Calu3 (cell line): ENCODE results near the gene PARL. TPM values are rescaled to one million over a fixed set of nuclear protein-coding genes. Genes with fewer than 3 reads are reported as not detected.

Experiments used
- BruUV-seq: library from RNA; stranded (reverse); fragments of 400-500 nt; replicated peaks from 2 replicates; lab custom pipeline; 2021; lab: Mats Ljungman, UMichigan
- CTCF ChIA-PET: fragments of 300-600 bp; sonication (Branson Sonifier 250); formaldehyde crosslinking; loops from one replicate; lab custom pipeline; 2022; ENCODE audit warnings: antibody characterized with exemption; lab: Charles Lee
- DNase-seq: peaks from one replicate; pipeline ENCODE4 v3.0.0; 2022
- H3K27ac Mint-ChIP-seq: one replicate; pipeline ENCODE4 v1.8.0; 2022; ENCODE audit warnings: mixed read lengths; ENCODE audit not compliant: unreplicated experiment
- H3K27me3 Mint-ChIP-seq: one replicate; pipeline ENCODE4 v1.8.0; 2022; ENCODE audit warnings: mixed read lengths; ENCODE audit not compliant: unreplicated experiment
- H3K36me3 Mint-ChIP-seq: one replicate; pipeline ENCODE4 v1.8.0; 2022; ENCODE audit warnings: mild to moderate bottlenecking, moderate library complexity, mixed read lengths; ENCODE audit not compliant: insufficient read depth, unreplicated experiment
- H3K4me1 Mint-ChIP-seq: one replicate; pipeline ENCODE4 v1.8.0; 2022; ENCODE audit warnings: mild to moderate bottlenecking, low read depth, mixed read lengths; ENCODE audit not compliant: unreplicated experiment
- H3K4me3 Mint-ChIP-seq: one replicate; pipeline ENCODE4 v1.8.0; 2022; ENCODE audit warnings: mild to moderate bottlenecking, low read depth, moderate library complexity, mixed read lengths; ENCODE audit not compliant: unreplicated experiment
- H3K9me3 Mint-ChIP-seq: one replicate; pipeline ENCODE4 v1.8.0; 2022; ENCODE audit warnings: low read depth, mixed read lengths; ENCODE audit not compliant: unreplicated experiment
- CTCF ChIP-seq: fragments of 200-600 bp; IDR thresholded peaks from one replicate; pipeline ENCODE4 v1.8.0; 2022; ENCODE audit warnings: antibody characterized with exemption; ENCODE audit not compliant: unreplicated experiment
- intact Hi-C: fragments of 100-400 bp; cut with micrococcal nuclease; formaldehyde crosslinking; loops from one replicate; pipeline ENCODE4 v1.10.0; 2022; ENCODE audit not compliant: unreplicated experiment
- total RNA-seq: library from RNA; stranded (reverse); gene quantifications from 2 replicates; pipeline ENCODE4 v1.2.3, GENCODE V29; 2022

PARL gene
- total RNA-seq, 1 experiment from 2014 or later = 80.4 TPM

- H3K4me3 Mint-ChIP-seq = no peak overlapping the region
- TF ChIP-seq CTCF = no peak
- no peak overlapping the region for H3K27ac Mint-ChIP-seq
- H3K27me3 Mint-ChIP-seq = peaks cover 19% of the 10 kb centered on the region
- no TSS peak for BruUV-seq
- CTCF ChIA-PET = no interaction called here
- intact Hi-C loops = no loop called here
- no peaks in the 10 kb centered on the region for H3K9me3 Mint-ChIP-seq
- H3K4me1 Mint-ChIP-seq = peaks cover 15% of the 10 kb centered on the region
- no peak for DNase-seq
- H3K36me3 Mint-ChIP-seq = no peaks in the 10 kb centered on the region
Measured at GRCh38 chr3:183909030-183909600, 24.4 kb upstream of the PARL start.

- Mint-ChIP-seq H3K4me3 (no peak overlapping the region), H3K9me3 (no peaks in the 10 kb centered on the region), H3K27ac (no peak overlapping the region), H3K4me1 (peaks cover 9% of the 10 kb centered on the region), H3K27me3 (peaks cover 19% of the 10 kb centered on the region), H3K36me3 (no peaks in the 10 kb centered on the region)
- CTCF ChIA-PET = interaction anchor here (0.7 kb wide), 2 partner anchors 110 to 473 kb away, joined by 3 to 10 read pairs; partner anchors contain the start of gene ABCC5
- BruUV-seq = no TSS peak
- intact Hi-C loops = no loop called here
- no peak for DNase-seq
- no peak for TF ChIP-seq CTCF
Measured at GRCh38 chr3:183907911-183908331, 23.2 kb upstream of the PARL start.

GRCh38 chr3:183907176-183907575 lies 22.5 kb upstream of the PARL start:
- CTCF ChIA-PET = no interaction called here
- intact Hi-C loops = no loop called here
- H3K27me3 Mint-ChIP-seq = peaks cover 17% of the 10 kb centered on the region
- DNase-seq = no peak
- no TSS peak for BruUV-seq
- H3K9me3 Mint-ChIP-seq = no peaks in the 10 kb centered on the region
- no peak overlapping the region for H3K4me3 Mint-ChIP-seq
- no peaks in the 10 kb centered on the region for H3K36me3 Mint-ChIP-seq
- H3K27ac Mint-ChIP-seq = no peak overlapping the region
- no peak for TF ChIP-seq CTCF
- peaks cover 8% of the 10 kb centered on the region for H3K4me1 Mint-ChIP-seq

- BruUV-seq = no TSS peak
- H3K27me3 Mint-ChIP-seq = peaks cover 9% of the 10 kb centered on the region
- H3K9me3 Mint-ChIP-seq = no peaks in the 10 kb centered on the region
- no peaks in the 10 kb centered on the region for H3K4me1 Mint-ChIP-seq
- intact Hi-C loops = no loop called here
- no peaks in the 10 kb centered on the region for H3K36me3 Mint-ChIP-seq
- H3K27ac Mint-ChIP-seq = no peak overlapping the region
- TF ChIP-seq CTCF = no peak
- CTCF ChIA-PET = no interaction called here
- no peak for DNase-seq
- no peak overlapping the region for H3K4me3 Mint-ChIP-seq
Measured at GRCh38 chr3:183906234-183906921, 21.7 kb upstream of the PARL start.
